ENCODE data around the gene NCL. TPM values are rescaled to one million over a fixed set of nuclear protein-coding genes. Genes with fewer than 3 reads are reported as not detected.

The NCL gene
- total RNA-seq, 4 donors from 2014 or later: 104 to 220 (median 175) TPM

GRCh38 chr2:231480781-231481180 lies 16.5 kb upstream of the NCL start:
- Histone ChIP-seq H3K36me3 (no peaks in the 10 kb centered on the region), H3K4me3 (no peak overlapping the region), H3K9me3 (no peaks in the 10 kb centered on the region), H3K27me3 (no peaks in the 10 kb centered on the region), H3K4me1 (peaks cover 3 to 20% (median 5%) of the 10 kb centered on the region in 3 donors), H3K27ac (no peak overlapping the region)
- intact Hi-C loops (cut with DNase I): loop anchor here (10.0 kb wide), 1 partner anchor 74 kb away; no protein-coding TSS in a partner anchor
- no peak for DNase-seq
- no peak for TF ChIP-seq POLR2A (IDR thresholded peaks at IDR 0.05)
- TF ChIP-seq CTCF (IDR thresholded peaks at IDR 0.05): no peak
- 60 to 100% methylated on average over 1 to 2 of the region's 3 CpGs for WGBS, 2 donors

GRCh38 chr2:231479455-231479854 lies 15.2 kb upstream of the NCL start:
- Histone ChIP-seq H3K27me3 (no peaks in the 10 kb centered on the region), H3K27ac (no peak overlapping the region), H3K9me3 (no peaks in the 10 kb centered on the region), H3K4me1 (peaks cover 3 to 20% (median 5%) of the 10 kb centered on the region in 3 donors), H3K4me3 (no peak overlapping the region), H3K36me3 (no peaks in the 10 kb centered on the region)
- TF ChIP-seq POLR2A (IDR thresholded peaks at IDR 0.05): no peak
- TF ChIP-seq CTCF (IDR thresholded peaks at IDR 0.05): no peak
- 89% methylated on average over 9 of the region's 9 CpGs for WGBS, 2 donors
- DNase-seq: no peak
- intact Hi-C loops (cut with DNase I): no loop called here

GRCh38 chr2:231476920-231477319 lies 12.6 kb upstream of the NCL start:
- no peaks in the 10 kb centered on the region for H3K9me3 ChIP-seq
- no peak for DNase-seq
- H3K36me3 ChIP-seq: no peaks in the 10 kb centered on the region
- no peak overlapping the region for H3K4me3 ChIP-seq
- no peak overlapping the region for H3K27ac ChIP-seq
- WGBS, 2 donors: 67 to 69% methylated on average over 3 of the region's 3 CpGs
- no peaks in the 10 kb centered on the region for H3K27me3 ChIP-seq
- no peaks in the 10 kb centered on the region for H3K4me1 ChIP-seq
- TF ChIP-seq CTCF (IDR thresholded peaks at IDR 0.05) (no peak), POLR2A (IDR thresholded peaks at IDR 0.05) (no peak)
- intact Hi-C loops (cut with DNase I): no loop called here

GRCh38 chr2:231475965-231476364 lies 11.7 kb upstream of the NCL start:
- no peak for TF ChIP-seq POLR2A (IDR thresholded peaks at IDR 0.05)
- no peak for TF ChIP-seq CTCF (IDR thresholded peaks at IDR 0.05)
- Histone ChIP-seq H3K27ac (no peak overlapping the region), H3K27me3 (no peaks in the 10 kb centered on the region), H3K4me1 (no peaks in the 10 kb centered on the region), H3K36me3 (no peaks in the 10 kb centered on the region), H3K4me3 (no peak overlapping the region), H3K9me3 (no peaks in the 10 kb centered on the region)
- 54 to 69% methylated on average over 3 of the region's 3 CpGs for WGBS, 2 donors
- no peak for DNase-seq
- intact Hi-C loops (cut with DNase I): no loop called here

GRCh38 chr2:231472816-231473215 lies 8.5 kb upstream of the NCL start:
- Histone ChIP-seq H3K4me3 (no peak overlapping the region), H3K27ac (no peak overlapping the region), H3K9me3 (no peaks in the 10 kb centered on the region), H3K36me3 (no peaks in the 10 kb centered on the region), H3K27me3 (no peaks in the 10 kb centered on the region), H3K4me1 (no peaks in the 10 kb centered on the region)
- whole genome bisulfite sequencing, 2 donors: 78 to 79% methylated on average over 3 of the region's 3 CpGs
- TF ChIP-seq POLR2A (IDR thresholded peaks at IDR 0.05) (no peak), CTCF (IDR thresholded peaks at IDR 0.05) (no peak)
- DNase-seq: no peak
- intact Hi-C loops (cut with DNase I): no loop called here

All from esophagus squamous epithelium (tissue), 5 donors.